Activated CD4-positive, alpha-beta T cell treated with anti-CD3 and anti-CD28 coated beads, Interleukin-10, Interleukin-2, amounts not matched to agents 100 ng/mL and 50 ng/mL, durations not matched to agents 16 hours and 8 hours (primary cell): ENCODE measurements around the gene PSPH.
"Not testable (repeated sequence)": the region's sequence is repeated elsewhere in the genome, so short reads cannot be mapped to it uniquely, and the experiment has no call there.

Experiments used
- DNase-seq: peaks from one replicate; pipeline ENCODE4 v3.0.0-alpha.2; 2020

The PSPH gene

DNA sequence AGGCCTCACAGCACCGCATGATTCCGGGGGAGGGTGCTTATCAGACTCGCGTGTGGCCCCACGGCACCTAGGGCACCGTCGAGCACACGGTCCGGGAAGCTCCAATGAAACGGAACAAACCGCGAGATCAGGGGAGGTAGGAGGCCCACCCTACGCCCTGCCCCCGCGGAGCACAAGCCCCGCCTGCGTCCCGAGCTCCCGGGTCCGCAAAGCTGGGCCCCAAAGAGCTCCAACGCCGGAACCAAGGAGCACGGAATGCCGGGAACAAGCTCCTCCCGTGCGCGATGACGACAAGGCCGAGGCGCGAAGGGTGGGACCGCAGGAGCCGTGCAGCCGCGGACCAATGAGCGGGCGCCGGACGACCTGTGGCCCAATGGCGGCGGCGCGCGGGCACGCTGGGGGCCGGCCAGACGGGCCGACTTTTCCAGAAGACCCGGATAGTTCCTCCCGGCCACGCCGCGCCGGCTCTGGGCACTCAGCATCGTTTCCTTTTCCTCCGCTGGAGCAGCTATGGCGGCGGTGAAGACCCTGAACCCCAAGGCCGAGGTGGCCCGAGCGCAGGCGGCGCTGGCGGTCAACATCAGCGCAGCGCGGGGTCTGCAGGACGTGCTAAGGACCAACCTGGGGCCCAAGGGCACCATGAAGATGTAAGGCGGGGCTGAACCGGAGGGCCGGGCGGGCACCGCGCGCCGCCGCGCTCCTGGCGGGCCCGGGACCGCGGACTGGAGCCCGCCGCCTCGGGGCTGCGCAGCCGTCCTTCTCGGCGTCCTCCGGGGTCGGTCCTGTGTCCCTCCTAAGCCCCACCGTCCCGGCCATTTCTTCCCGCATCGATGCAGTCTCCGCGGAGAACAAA is at the start of gene PSPH, which contains the start of gene CCT6A:
TSS of gene PSPH (minus strand) at position 106 of the 853 bp plus-strand sequence. CDS start 30,232 bp downstream, outside the sequence.
TSS of gene CCT6A (plus strand) at position 427 of the 853 bp plus-strand sequence. CDS start at position 511, 84 bp downstream.
- peak; percentile 98 for DNase-seq

GRCh38 chr7:56099653-56100052 is 48.4 kb upstream of the PSPH start:
- no peak for DNase-seq

GRCh38 chr7:56098187-56099008 is 47.2 kb upstream of the PSPH start:
- DNase-seq = not testable (repeated sequence)

DNA sequence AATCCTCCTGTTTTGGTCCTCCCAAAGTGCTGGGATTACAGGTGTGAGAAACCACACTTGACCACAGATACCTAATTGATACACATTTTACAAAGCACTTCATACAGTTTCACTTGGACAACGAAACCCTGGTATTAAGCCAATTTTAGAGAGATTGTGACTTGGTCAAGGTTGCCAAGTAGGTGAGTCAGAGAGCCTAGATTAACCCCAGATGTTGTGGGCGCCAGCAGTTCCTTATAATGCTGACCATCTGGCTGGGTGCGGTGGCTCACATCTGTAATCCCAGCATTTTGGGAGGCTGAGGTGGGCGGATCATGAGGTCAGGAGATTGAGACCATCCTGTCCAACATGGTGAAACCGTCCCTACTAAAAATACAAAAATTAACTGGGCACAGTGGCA is 46.5 kb upstream of the PSPH start:
- no peak for DNase-seq

- no peak for DNase-seq
Observed at GRCh38 chr7:56092789-56093531, 41.7 kb upstream of the PSPH start, which contains the start of gene PHKG1. TSS of gene PHKG1 (minus strand) at chr7:56092952. CDS start at chr7:56088941, 4,011 bp downstream.

- DNase-seq = not testable (repeated sequence)
Observed at GRCh38 chr7:56092388-56092787, 41.1 kb upstream of the PSPH start.

DNA sequence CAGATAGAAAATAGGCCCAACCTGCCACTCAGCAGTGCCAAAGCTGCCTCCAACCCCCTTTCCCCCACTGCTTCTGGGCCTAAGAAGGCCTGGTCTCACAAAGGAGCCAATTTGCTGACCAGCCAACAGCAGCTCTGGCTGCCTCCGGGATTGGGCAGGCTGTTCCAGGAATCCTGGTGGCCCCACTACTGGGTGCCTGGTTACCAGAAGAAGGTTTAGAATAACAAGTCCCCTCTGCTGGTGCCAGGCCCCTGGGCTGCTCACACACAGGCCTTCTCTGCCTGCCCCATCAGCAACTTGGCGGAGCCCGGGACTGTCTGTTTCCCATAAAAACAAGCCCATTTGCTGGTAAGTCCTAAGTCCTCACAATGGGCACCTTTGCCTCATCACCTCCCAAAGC is 40.3 kb upstream of the PSPH start:
- DNase-seq = no peak

GRCh38 chr7:56087445-56087844 is 36.2 kb upstream of the PSPH start:
- no peak for DNase-seq

DNA sequence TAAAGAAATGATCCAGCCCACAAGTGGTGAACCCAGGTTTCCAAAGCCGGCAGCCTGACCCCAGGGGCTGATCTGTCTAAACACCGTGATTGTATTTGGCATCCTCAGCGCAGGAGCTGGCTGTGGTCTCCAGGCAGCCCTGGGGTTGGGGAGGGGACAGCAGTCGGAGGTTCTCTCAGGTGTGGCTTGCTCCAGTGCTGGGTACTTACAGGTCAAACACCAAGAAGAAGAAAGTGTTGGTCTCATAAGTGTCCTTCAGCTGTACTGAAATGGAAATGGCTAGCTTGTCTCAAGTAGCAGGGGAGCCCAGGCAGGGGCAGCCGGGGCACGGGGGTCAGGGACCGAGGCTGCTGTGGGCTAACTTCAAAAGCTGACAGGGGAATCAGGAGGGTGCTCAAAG is 35.5 kb upstream of the PSPH start:
- DNase-seq = no peak

DNA sequence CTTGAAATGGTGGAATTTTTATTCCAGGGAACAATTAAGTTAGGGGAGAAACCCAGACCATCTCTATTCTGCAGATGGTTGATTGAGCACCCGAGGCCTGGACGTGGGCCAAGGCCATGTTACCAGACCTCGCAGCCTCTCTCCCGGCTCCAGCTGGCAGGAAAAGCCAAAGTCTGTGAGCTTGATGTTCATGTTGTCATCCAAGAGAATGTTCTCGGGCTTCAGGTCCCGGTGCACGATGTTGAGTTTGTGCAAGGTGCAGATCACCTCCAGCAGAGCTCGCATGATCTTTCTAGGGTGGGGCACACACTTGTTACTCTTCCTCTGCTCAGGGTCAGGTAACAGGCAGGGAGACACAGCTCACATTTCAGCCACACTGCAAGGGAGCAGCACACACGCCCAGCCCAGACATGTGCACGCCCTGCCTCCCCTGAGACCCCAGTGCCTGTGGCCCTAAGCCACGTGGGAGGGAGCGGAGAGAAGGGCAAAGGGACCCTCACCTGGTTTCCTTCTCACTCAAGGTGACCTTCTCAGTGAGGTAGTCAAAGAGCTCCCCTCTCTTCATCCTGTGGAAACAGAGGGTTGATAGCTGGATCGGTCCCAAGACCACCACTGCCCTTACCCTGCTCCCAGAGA is 32.0 kb upstream of the PSPH start:
- DNase-seq = no peak

DNA sequence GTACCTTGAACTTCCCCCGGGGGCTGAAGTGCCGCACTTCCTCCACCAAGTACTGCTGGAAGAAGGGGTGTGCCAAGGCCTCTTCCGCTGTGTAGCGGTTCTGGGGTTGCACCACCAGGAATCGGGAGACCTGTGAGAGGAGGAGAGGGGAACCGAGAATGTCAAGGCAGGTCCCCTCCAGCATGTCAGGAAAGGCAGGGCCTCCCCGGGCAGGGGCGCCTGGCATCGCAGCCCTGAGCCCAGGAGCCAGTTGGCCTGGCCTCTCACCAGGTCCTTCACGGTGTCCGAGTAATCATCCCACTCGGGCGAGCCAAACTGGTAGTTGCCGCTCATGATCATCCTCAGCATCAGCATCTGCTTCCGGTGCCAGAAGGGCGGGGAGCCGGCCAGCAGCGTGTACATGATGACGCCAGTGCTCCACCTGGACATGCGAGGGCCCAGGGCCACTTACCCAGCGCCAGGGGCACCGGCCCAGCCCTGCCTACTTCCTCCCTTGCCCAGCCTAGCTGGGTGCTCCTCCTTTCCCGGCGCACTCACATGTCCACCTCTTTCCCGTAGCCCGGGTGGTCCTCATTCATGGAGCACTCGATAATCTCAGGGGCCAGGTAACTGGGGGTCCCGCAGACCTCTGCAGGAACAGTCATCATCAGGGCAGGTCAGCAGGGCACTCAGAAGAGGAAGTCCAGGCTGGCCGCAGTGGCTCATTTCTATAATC is 30.5 kb upstream of the PSPH start:
- DNase-seq = no peak

DNA sequence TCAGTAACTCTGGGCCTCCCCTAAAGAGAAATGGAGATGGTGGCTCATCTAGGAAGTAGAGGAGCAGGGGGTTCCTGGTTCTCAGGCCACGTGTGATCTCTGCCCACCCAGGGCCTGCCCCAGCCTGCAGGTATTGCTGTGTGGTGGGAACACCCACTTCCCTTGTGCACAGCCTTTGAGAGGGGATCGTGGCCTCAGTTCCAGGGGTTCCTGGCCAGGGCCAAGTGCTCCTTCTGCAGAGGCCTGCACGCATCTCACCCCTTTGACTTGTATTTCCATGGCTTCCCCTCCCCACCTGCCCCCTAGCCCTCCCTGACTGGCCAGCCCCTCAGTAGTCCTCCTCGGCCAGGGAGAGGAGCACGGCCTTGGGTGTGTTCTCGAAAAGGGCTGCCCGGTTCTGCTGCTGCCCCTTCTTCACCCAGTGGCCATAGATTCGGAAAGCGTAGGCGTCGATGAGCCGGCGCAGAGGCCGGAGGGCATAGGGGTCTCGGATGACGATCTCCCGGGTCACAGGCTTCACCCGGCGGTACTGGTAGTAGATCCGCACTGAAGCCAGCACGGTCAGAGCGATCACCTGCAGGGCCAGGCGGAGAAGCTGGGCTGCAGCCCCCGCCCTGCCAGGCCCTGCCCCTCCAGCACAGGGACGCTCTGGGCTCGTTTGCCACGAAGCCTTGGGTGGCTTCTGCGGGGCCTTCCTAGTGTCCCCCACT is 29.6 kb upstream of the PSPH start:
- not testable (repeated sequence) for DNase-seq

GRCh38 chr7:56079450-56080185 is 28.4 kb upstream of the PSPH start:
- DNase-seq = no peak

- no peak for DNase-seq
Observed at GRCh38 chr7:56078196-56078595, 27.0 kb upstream of the PSPH start.

GRCh38 chr7:56077681-56078080 is 26.4 kb upstream of the PSPH start:
- no peak for DNase-seq

- DNase-seq = peak; percentile 74
Observed at GRCh38 chr7:56074371-56074791, 23.1 kb upstream of the PSPH start.

DNA sequence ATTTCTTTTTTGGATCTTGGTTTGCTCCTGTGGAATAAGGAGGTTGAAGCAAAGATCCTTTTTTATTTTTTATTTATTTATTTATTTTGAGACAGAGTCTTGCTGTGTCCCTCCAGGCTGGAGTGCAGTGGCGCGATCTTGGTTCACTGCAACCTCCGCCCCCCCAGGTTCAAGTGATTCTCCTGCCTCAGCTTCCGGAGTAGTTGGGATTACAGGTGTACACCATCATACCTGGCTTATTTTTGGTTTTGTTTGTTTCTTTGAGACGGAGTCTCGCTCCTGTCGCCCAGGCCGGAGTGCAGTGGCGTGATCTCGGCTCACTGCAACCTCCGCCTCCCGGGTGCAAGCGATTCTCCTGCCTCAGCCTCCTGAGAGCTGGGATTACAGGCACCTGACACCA is 15.1 kb upstream of the PSPH start:
- not testable (repeated sequence) for DNase-seq

DNA sequence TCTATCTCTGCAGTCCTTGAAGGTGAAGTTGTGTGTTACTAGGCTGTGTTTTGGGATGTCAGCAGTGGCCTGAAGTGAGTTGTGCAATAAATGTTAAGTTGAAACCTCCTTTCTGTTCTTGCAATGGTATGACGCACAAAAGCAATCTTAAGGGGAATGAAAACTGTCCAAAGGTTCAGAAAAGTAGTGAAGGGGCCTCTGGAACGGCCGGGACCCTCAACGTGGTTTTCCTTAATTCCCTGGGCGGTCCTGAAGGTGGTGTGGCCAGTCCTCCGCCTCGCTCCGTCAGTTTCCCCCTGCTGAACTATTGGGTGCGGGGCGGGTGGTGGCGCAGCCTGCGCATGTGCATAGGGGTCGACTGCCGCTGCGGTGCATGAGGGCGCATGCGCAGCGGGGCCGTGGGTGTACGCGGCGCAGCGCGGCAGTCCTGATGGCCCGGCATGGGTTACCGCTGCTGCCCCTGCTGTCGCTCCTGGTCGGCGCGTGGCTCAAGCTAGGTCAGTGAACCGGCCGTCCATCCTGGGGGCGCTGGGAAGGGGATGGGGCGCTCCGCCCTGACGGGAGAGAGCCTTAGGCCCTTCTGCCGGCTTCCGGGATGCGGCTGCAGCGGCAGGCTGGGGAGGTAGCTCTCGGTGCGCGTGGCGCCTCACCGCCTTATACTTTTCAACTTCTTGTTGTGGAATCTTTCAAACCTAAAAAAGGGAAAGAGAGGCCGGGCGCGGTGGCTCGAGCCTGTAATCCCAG is 12.8 kb upstream of the PSPH start, which contains the start of gene SUMF2:
TSS of gene SUMF2 (plus strand) at position 405 of the 744 bp plus-strand sequence. CDS start at position 431, 26 bp downstream.
- peak; percentile 93 for DNase-seq

DNA sequence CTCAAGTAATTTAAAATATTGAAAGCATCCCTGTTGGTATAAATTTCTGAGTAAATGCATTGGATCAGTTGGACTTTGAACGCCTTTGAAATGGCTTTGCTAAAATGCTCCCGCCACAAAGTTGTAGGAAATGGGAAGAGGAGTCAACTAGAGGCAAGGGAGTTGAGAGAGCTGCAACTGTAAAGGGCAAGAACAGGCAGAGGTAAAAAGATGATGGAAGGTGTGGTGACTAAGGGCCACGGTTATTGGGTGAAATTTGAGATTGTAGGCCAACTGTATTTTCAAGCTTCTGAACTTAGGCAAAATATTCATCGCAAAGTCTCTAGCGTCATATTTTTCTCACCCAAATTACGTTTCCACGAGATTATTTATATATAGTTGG is 12.2 kb upstream of the PSPH start:
- no peak for DNase-seq
